ENCODE results near the gene GRK3.
"Not testable (repeated sequence)": the region's sequence is repeated elsewhere in the genome, so short reads cannot be mapped to it uniquely, and the experiment has no call there.

GRK3 gene

GRCh38 chr22:25702571-25703167 lies 138.2 kb downstream of the GRK3 start:
- no peak for DNase-seq

GRCh38 chr22:25704701-25705100 lies 140.2 kb downstream of the GRK3 start:
- DNase-seq: no peak

- DNase-seq: no peak
Measured at GRCh38 chr22:25706197-25706596, 141.7 kb downstream of the GRK3 start.

GRCh38 chr22:25708430-25708829 lies 144.0 kb downstream of the GRK3 start:
- not testable (repeated sequence) for DNase-seq

GRCh38 chr22:25709758-25710157 lies 145.3 kb downstream of the GRK3 start:
- no peak for DNase-seq

GRCh38 chr22:25710501-25710900 lies 146.0 kb downstream of the GRK3 start:
- DNase-seq: no peak

- DNase-seq: no peak
Measured at GRCh38 chr22:25711491-25711890, 147.0 kb downstream of the GRK3 start.

GRCh38 chr22:25712661-25713400 lies 148.4 kb downstream of the GRK3 start:
- no peak for DNase-seq

- DNase-seq: no peak
Measured at GRCh38 chr22:25714070-25714469, 149.6 kb downstream of the GRK3 start.

- DNase-seq: no peak
Measured at GRCh38 chr22:25714739-25715138, 150.3 kb downstream of the GRK3 start.

GRCh38 chr22:25716637-25717036 lies 152.2 kb downstream of the GRK3 start:
- no peak for DNase-seq

GRCh38 chr22:25718135-25718840 lies 153.8 kb downstream of the GRK3 start:
- DNase-seq: no peak

- no peak for DNase-seq
Measured at GRCh38 chr22:25722223-25722622, 157.7 kb downstream of the GRK3 start.

GRCh38 chr22:25722626-25723025 lies 158.2 kb downstream of the GRK3 start:
- DNase-seq: no peak

GRCh38 chr22:25726241-25726640 lies 161.8 kb downstream of the GRK3 start:
- peak; percentile 28 for DNase-seq

GRCh38 chr22:25728071-25728470 lies 163.6 kb downstream of the GRK3 start:
- no peak for DNase-seq

GRCh38 chr22:25729016-25729995 lies 164.8 kb downstream of the GRK3 start:
- DNase-seq: no peak

GRCh38 chr22:25735650-25736049 lies 171.2 kb downstream of the GRK3 start:
- DNase-seq: no peak

GRCh38 chr22:25736378-25737011 lies 172.0 kb downstream of the GRK3 start:
- no peak for DNase-seq

GRCh38 chr22:25739659-25740344 lies 175.3 kb downstream of the GRK3 start:
- DNase-seq: no peak
